PC-9 (cell line): ENCODE measurements around the gene RAD51D. TPM values are rescaled to one million over a fixed set of nuclear protein-coding genes. Genes with fewer than 3 reads are reported as not detected.

ENCODE experiments used
- BruUV-seq: library from RNA; stranded (reverse); fragments of 400-500 nt; replicated peaks from 2 replicates; lab custom pipeline; 2021; lab: Mats Ljungman, UMichigan
- CTCF ChIA-PET: fragments of 300-600 bp; sonication (Branson Sonifier 250); formaldehyde crosslinking; loops from one replicate; lab custom pipeline; 2022; ENCODE audit warnings: antibody characterized with exemption; lab: Charles Lee
- POLR2A ChIA-PET: fragments of 300-600 bp; sonication (Branson Sonifier 250); formaldehyde crosslinking; loops from one replicate; lab custom pipeline; 2022; ENCODE audit warnings: antibody characterized with exemption; ENCODE audit not compliant: unreplicated experiment; lab: Charles Lee
- DNase-seq, 2 experiments: peaks; one replicate each; pipeline versions ENCODE4 v3.0.0 to v3.0.0-alpha.2; 2015 to 2022; ENCODE audit warnings: mixed read lengths in 1 of 2
- H2AFZ ChIP-seq: fragments of 200-600 bp; sonication (generic); 2 replicates; pipeline ENCODE4 v1.8.1; 2017; ENCODE audit warnings: antibody characterized with exemption
- H3F3A ChIP-seq: fragments of 200-600 bp; sonication (generic); 2 replicates; pipeline ENCODE4 v1.8.1; 2017; ENCODE audit warnings: antibody characterized with exemption, mild to moderate bottlenecking, low read depth; ENCODE audit not compliant: insufficient read depth
- H3K27ac ChIP-seq: fragments of 200-600 bp; sonication (generic); 2 replicates; pipeline ENCODE4 v1.6.1; 2016; ENCODE audit warnings: mixed run types
- H3K27me3 ChIP-seq: fragments of 200-600 bp; sonication (generic); 2 replicates; pipeline ENCODE4 v1.6.1; 2016; ENCODE audit warnings: low read depth, mixed run types; ENCODE audit not compliant: insufficient read depth
- H3K36me3 ChIP-seq: fragments of 200-600 bp; sonication (generic); 2 replicates; pipeline ENCODE4 v1.6.1; 2016; ENCODE audit warnings: low read depth, mixed run types
- H3K4me1 ChIP-seq: fragments of 200-600 bp; sonication (generic); replicated peaks from 2 replicates; pipeline ENCODE4 v1.6.1; 2016; ENCODE audit warnings: mixed run types; ENCODE audit not compliant: insufficient read depth
- H3K4me2 ChIP-seq: fragments of 200-600 bp; sonication (generic); 2 replicates; pipeline ENCODE4 v1.6.1; 2017; ENCODE audit warnings: mixed run types
- H3K4me3 ChIP-seq: fragments of 200-600 bp; sonication (generic); 2 replicates; pipeline ENCODE4 v1.6.1; 2016; ENCODE audit warnings: mixed run types
- H3K79me2 ChIP-seq: fragments of 200-600 bp; sonication (generic); 2 replicates; pipeline ENCODE4 v1.6.1; 2017; ENCODE audit warnings: low read depth, mixed run types
- H3K9me2 ChIP-seq: fragments of 200-600 bp; sonication (generic); 2 replicates; pipeline ENCODE4 v1.8.1; 2017; ENCODE audit warnings: mild to moderate bottlenecking; ENCODE audit not compliant: insufficient read depth
- H3K9me3 ChIP-seq: fragments of 200-600 bp; sonication (generic); 2 replicates; pipeline ENCODE4 v1.8.1; 2016; ENCODE audit warnings: low read depth; ENCODE audit not compliant: insufficient read depth
- H4K20me1 ChIP-seq: fragments of 200-600 bp; sonication (generic); 2 replicates; pipeline ENCODE4 v1.8.1; 2017; ENCODE audit not compliant: insufficient read depth
- EZH2 ChIP-seq: fragments of 200-600 bp; sonication (generic); IDR thresholded peaks from 2 replicates; pipeline ENCODE4 v1.8.0; 2017; ENCODE audit warnings: antibody characterized with exemption, low read depth
- intact Hi-C: fragments of 100-400 bp; cut with micrococcal nuclease; formaldehyde crosslinking; loops from one replicate; pipeline ENCODE4 v1.10.0; 2022; ENCODE audit not compliant: unreplicated experiment
- total RNA-seq: library from RNA; stranded (reverse); gene quantifications from 2 replicates; pipeline ENCODE4 v1.2.3, GENCODE V29; 2021
- TF ChIP-seq, protein P1 (sequence below): fragments of 200-600 bp; sonication (generic); conservative IDR thresholded peaks from 2 replicates; pipeline ENCODE4 v1.6.1; 2017; ENCODE audit warnings: mixed run types, antibody characterized with exemption, mild to moderate bottlenecking, moderate library complexity

RAD51D gene
- total RNA-seq, 1 experiment from 2014 or later = 7.8 TPM

- Histone ChIP-seq H3F3A (no peaks in the 10 kb centered on the region), H3K79me2 (peaks cover 20% of the 10 kb centered on the region), H2AFZ (no peak overlapping the region), H4K20me1 (no peaks in the 10 kb centered on the region), H3K9me2 (no peaks in the 10 kb centered on the region), H3K27me3 (peaks cover 24% of the 10 kb centered on the region), H3K4me3 (no peak overlapping the region), H3K4me1 (peaks cover 6% of the 10 kb centered on the region), H3K36me3 (no peaks in the 10 kb centered on the region), H3K4me2 (no peak overlapping the region), H3K9me3 (no peaks in the 10 kb centered on the region), H3K27ac (no peak overlapping the region)
- no peak for DNase-seq
- intact Hi-C loops = loop anchor here (5.0 to 10.0 kb wide), 5 partner anchors 97 to 387 kb away; partner anchors contain the start of genes SLFN12 and SLFN5
- TF ChIP-seq, protein P1, sequence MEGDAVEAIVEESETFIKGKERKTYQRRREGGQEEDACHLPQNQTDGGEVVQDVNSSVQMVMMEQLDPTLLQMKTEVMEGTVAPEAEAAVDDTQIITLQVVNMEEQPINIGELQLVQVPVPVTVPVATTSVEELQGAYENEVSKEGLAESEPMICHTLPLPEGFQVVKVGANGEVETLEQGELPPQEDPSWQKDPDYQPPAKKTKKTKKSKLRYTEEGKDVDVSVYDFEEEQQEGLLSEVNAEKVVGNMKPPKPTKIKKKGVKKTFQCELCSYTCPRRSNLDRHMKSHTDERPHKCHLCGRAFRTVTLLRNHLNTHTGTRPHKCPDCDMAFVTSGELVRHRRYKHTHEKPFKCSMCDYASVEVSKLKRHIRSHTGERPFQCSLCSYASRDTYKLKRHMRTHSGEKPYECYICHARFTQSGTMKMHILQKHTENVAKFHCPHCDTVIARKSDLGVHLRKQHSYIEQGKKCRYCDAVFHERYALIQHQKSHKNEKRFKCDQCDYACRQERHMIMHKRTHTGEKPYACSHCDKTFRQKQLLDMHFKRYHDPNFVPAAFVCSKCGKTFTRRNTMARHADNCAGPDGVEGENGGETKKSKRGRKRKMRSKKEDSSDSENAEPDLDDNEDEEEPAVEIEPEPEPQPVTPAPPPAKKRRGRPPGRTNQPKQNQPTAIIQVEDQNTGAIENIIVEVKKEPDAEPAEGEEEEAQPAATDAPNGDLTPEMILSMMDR = no peak
- TF ChIP-seq EZH2 = no peak
- ChIA-PET POLR2A (no interaction called here), CTCF (no interaction called here)
- BruUV-seq = no TSS peak
Measured at GRCh38 chr17:35144840-35145239, 25.2 kb upstream of the RAD51D start.

DNA sequence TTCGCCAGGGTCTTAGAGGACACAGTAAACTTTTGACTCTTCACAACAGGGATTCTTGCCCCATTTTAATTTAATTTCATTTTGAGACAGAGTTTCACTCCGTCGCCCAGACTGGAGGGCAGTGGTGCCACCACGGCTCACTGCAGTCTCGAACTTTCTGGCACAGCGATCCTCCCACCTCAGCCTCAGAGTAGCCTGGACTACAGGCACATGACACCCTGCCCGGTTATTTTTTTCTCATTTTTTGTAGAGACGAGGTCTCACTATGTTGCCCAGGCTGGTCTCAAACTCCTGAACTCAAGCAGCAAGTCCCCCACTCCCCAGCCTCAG is 22.8 kb upstream of the RAD51D start:
- Histone ChIP-seq H3K79me2 (peaks cover 23% of the 10 kb centered on the region), H3F3A (no peaks in the 10 kb centered on the region), H3K27ac (no peak overlapping the region), H3K36me3 (no peaks in the 10 kb centered on the region), H3K4me3 (peak overlapping the region; percentile 100), H3K4me1 (peaks cover 6% of the 10 kb centered on the region), H4K20me1 (no peaks in the 10 kb centered on the region), H3K27me3 (peaks cover 15% of the 10 kb centered on the region; the same call in 1 of the 2 replicates), H2AFZ (no peak overlapping the region; the same call in 1 of the 2 replicates), H3K9me3 (no peaks in the 10 kb centered on the region), H3K9me2 (no peaks in the 10 kb centered on the region), H3K4me2 (peak overlapping the region; percentile 76; the same call in 1 of the 2 replicates)
- no TSS peak for BruUV-seq
- intact Hi-C loops = loop anchor here (5.0 to 10.0 kb wide), 5 partner anchors 100 to 390 kb away; partner anchors contain the start of genes SLFN12 and SLFN5
- CTCF ChIA-PET = no interaction called here
- TF ChIP-seq, protein P1 = peak; percentile 2; the same call in 1 of the 2 replicates
- TF ChIP-seq EZH2 = no peak
- POLR2A ChIA-PET = no interaction called here
- no peak for DNase-seq

DNA sequence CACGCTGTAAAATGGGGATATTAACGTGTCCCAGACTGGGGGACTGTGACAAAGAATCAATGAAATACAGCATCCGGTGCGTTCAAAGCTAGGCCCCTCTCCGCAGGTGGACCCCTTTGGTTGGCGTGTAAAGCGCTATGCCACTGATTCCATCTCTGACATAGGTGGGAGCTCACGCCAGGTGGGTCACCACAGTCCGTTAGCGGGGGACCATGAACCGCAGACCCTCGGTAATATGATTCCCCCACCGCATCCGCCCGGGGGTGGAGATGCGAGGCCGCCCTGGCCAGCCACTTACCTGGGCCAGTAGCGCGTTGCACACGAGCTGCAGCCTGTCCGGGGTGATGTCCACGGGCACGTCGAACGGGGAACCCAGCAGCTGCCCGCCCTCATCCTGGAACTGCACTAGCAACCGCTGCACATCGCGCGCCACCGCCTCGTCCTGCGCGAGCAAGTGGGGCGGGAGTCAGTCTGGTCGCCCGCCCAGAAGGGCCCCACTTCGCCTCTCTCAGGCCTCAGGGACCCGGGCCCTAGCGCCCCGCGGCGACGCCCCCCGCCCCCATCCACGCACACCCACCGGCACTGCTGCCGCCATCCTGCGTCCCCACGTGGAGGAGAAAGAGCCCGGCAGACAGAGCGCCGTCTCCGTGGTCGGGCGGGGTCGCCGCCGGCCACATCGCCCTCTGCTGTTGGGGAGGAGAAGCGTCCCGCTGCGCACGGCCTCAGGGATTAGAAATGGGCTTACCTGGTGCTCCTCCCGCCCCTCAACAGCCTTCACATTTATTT is 22.2 kb upstream of the RAD51D start, which contains the start of gene NLE1:
Gene NLE1 (minus strand): TSS at position 623 of the 786 bp plus-strand sequence. CDS start 28 bp downstream, at position 595.
- 0 out of 2 replicates have a peak, but pooled peaks cover 2% of the 10 kb centered on the region for H3K36me3 ChIP-seq
- peaks cover 6% of the 10 kb centered on the region for H3K4me1 ChIP-seq
- BruUV-seq = no TSS peak
- intact Hi-C loops = loop anchor here (5.0 to 10.0 kb wide), 5 partner anchors 100 to 390 kb away; partner anchors contain the start of genes SLFN12 and SLFN5
- H3K4me2 ChIP-seq = peak within 1 kb of the TSS; percentile 76
- H3K4me3 ChIP-seq = peak within 1 kb of the TSS; percentile 100
- no peaks in the 10 kb centered on the region for H4K20me1 ChIP-seq
- peaks cover 10% of the 10 kb centered on the region; the same call in 1 of the 2 replicates for H3K27me3 ChIP-seq
- peak; percentile 49 to 79 for DNase-seq
- TF ChIP-seq, protein P1 = peak; percentile 85
- no peak for TF ChIP-seq EZH2
- H3F3A ChIP-seq = no peaks in the 10 kb centered on the region
- ChIA-PET POLR2A (no interaction called here), CTCF (no interaction called here)
- H3K9me3 ChIP-seq = no peaks in the 10 kb centered on the region
- H2AFZ ChIP-seq = peak within 1 kb of the TSS; percentile 100
- H3K27ac ChIP-seq = no peak within 1 kb of the TSS
- peaks cover 23% of the 10 kb centered on the region for H3K79me2 ChIP-seq
- no peaks in the 10 kb centered on the region for H3K9me2 ChIP-seq
